GM04503 (cell line): ENCODE results near the gene SPATA3.
"Not testable (repeated sequence)": the region's sequence is repeated elsewhere in the genome, so short reads cannot be mapped to it uniquely, and the experiment has no call there.

Experiments used
- DNase-seq: peaks from one replicate; pipeline ENCODE4 v3.0.0-alpha.2; 2012; ENCODE audit warnings: low read depth

Gene SPATA3

GRCh38 chr2:230995821-230996220, at the start of gene SPATA3:
TSS of gene SPATA3 (plus strand) at chr2:230996121. CDS start at chr2:230996234, 113 bp downstream.
- no peak for DNase-seq

DNA sequence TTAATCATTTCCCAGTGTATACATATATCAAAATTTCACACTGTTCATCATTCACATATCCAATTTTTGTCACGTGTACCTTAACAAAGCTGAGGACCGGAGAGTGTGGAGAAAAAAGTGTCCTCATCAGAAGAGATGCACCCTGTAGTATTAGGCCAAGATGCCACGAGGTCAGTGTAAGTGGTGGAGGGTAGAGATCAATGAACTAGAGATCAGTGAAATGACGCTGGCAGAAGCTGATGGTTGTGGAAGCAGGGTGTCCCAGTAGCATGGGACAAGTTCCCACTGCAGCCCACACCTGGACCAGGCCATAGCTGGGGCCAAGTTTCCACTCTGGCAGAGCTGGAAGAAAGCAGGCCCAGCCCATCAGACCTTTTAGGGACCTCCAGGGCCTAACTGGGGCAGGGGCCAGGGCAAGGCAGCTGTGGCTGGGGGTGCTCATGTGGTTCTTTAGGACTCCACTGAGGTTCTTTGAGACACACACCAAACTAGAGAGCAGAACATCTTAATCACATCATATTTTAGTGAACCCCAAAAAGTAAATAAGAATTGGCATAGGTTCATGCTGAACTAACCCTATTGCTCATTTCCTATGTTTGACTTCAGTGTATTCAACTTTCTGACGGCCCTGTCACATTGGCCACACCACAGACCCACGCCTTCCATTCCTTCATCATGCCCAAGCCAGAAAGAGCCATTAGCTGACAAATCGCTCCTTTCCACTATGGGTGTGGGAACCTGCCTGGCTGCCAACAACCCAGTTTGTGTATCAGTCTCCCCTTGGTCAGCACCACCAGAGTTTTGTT, 49.3 kb upstream of the SPATA3 start:
- no peak for DNase-seq

GRCh38 chr2:230947235-230947576, 48.7 kb upstream of the SPATA3 start:
- DNase-seq: no peak

DNA sequence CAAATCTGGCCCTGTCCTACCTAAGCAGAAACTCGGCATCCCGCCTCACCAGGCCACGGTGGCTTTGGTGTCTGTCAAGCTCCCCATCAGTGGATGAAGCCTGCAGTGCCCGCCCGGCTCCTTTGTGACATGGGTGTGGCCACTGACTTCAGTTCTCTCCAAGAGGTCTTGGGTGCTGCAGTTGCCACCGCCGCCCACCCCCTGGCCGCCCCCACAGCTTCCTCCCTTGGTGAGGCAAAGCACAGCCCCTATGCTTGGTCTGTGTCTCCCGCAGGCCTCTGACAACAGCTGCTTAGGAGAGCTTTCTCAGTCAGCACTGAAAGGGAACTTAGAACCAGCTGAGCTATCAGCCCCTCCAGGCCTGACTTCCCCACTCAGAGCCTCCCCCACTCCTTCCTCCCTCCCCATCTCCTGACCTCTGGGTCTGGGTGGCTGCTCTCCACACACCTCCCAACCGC, 48.0 kb upstream of the SPATA3 start:
- no peak for DNase-seq

GRCh38 chr2:230949966-230950873, 45.7 kb upstream of the SPATA3 start:
- DNase-seq: no peak

DNA sequence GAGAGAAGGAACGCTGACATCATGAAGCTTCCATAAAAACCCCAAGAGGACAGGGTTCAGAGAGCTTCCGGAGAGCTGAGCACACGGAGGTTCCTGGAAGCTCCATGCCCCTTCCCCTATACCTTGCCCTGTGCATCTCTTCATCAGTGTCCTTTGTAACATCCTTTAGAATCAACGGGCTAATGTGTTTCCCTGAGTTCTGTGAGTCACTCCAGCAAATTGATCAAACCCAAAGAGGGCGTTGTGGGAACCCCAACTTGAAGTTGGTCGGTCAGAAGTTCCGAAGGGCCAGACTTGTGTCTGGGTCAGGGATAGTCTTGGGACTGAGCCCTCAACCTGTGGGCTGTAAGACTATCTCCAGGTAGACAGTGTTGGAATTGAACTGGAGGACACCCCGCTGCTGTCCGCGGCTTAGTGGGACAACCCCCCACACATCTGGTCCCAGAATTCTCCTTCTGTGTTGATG, 45.0 kb upstream of the SPATA3 start:
- DNase-seq: no peak

DNA sequence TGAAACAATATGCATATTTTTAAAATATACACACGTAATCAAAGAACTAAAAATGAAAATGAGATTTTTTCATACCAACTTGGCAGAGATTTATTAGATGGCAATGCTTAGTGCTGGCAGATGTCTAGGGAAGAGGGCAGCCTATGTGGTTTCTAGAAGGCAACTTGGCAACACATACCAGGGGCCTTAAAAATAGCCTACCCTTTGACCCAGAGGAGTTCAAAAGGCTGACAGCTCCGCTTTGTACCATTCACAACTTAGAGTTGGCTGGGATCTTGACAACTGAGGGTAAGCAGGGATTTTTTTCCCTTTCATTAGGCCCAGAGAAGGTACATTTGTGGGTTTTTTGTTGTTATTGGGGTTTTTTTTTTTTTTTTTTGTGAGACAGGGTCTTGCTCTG, 44.5 kb upstream of the SPATA3 start:
- no peak for DNase-seq

- no peak for DNase-seq
These were observed 43.5 kb upstream of the SPATA3 start for GRCh38 chr2:230952226-230952956.

DNA sequence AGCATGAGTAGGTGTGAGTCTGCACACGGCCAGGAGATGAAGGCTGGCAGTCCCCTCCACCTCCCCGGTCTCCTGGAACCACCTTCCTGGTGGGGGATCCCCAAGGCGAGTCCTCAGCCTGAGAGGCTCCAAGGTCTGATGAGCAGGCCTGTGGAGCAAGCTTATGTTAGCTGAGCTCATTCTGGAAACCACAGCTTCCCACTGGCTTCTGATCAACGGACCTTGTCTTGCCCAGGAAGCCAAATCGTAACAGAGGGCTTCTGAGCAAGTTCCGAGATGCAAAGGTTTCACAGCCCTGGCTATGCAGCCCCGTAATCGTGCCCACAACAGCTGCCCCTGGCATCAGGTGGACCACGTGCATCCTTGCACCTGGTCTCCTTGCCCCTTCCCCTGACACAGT, 42.1 kb upstream of the SPATA3 start:
- no peak for DNase-seq

DNA sequence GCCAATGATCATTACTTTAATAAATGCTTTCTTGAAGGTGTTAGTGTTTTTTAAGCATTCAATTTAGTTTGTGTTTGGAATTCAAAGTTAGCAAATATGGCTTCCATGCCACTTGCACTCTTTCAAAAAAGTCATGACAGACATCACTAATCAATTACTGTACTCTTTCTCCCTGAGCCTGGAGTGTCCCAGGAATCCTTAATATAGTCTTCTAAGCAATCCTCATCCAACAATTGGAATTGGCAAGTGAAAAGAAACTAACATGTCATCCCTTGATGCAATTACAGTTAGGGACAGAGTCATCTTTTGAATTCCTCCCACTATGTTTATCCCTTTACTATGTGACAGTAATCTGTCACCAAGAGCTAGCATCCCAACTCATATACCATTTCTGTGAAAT, 41.2 kb upstream of the SPATA3 start:
- no peak for DNase-seq

DNA sequence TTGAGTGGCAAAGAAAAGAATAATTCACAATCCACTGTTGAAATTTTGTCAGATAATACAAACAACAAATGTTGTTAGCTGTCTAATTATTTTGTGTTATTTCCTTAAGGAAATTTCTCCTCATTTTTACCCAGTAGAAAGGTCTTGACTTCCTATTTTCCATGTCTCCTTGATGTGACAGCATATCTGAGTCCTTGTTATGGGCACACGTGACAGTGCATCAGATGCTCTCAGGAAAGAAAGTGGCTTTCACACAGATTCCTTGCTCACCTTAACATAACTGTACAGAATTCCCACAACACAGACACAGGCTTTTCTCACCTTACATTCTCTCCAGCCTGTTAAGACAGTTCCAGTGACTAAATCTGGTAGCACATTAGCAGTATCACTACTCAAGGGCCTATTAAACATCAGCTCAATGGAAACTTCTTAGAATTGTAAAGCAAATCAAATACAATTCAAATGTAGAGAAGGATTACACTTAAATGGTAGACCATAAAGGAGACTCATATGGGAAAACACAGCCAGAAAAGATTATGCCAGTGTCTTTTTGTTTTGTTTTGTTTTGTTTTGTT, 40.7 kb upstream of the SPATA3 start:
- no peak for DNase-seq

DNA sequence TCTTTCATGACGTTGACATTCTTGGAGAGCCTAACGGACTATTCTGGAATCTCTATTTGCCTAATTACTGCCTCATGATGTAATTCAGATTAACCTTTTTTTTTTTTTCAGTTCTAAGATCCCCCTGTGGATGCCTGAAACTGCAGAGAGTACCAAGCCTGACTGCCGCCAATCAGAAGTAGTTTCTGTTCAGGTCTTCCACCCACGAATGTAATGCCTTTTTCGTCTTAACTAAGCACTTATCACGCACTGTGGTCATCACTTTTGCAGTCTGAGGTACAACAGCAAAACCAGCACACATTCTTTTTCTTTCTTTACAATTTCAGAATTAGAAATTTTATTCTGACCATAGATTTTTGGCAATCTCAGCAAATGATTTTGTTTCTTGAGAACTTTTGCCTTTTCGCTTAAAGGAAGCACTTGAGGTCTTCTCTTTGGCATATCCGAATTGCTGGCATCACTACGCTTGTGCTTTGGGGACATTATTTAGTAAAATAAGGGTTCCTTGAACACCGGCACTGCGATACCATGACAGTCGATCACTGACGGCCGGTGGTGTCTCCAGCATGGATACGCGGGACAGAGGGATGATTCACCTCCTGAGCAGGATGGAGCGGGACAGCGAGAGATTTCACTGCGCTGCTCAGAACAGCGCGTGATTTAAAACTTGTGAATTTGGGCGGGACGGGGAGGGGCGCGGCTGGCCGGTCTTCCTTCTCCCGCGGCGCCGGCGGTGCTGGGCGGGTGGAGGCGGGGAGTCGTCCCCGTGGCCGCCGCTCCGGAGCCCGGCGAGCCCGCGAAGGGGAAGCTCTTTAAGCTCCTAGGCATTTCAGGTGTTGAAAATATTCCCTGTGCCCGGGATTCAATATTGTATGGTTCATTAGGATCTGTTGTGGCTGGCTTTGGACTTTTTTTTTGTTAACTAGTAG, 38.8 kb upstream of the SPATA3 start:
- DNase-seq: no peak

DNA sequence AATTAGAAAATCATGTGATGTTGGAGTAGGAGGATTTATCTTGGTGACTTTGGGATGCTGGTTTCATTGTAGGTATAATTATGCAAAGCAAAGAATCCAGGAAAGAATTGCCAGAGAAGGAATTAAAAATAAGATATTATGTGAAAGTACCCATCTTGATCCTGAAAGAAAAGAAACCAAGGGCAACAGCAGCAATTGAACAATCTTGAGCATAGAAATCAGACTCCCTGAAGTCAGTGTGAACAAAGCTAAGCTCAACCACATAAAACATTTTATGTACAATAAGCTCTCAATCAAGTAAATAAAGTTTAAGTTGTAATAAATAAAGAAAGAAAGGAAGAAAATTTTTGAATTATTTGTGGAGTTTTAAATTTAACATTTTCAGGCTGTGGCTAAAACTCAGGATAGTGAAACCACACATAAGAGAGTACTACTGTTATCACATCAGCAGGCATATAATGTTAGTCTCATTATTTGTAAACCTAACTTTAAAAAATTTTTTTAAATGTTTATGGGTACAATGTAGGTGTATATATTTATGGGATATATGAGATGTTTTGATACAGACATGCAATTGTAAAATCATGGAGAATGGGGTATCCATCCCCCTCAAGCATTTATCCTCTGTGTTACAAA, 38.0 kb upstream of the SPATA3 start:
- DNase-seq: no peak

DNA sequence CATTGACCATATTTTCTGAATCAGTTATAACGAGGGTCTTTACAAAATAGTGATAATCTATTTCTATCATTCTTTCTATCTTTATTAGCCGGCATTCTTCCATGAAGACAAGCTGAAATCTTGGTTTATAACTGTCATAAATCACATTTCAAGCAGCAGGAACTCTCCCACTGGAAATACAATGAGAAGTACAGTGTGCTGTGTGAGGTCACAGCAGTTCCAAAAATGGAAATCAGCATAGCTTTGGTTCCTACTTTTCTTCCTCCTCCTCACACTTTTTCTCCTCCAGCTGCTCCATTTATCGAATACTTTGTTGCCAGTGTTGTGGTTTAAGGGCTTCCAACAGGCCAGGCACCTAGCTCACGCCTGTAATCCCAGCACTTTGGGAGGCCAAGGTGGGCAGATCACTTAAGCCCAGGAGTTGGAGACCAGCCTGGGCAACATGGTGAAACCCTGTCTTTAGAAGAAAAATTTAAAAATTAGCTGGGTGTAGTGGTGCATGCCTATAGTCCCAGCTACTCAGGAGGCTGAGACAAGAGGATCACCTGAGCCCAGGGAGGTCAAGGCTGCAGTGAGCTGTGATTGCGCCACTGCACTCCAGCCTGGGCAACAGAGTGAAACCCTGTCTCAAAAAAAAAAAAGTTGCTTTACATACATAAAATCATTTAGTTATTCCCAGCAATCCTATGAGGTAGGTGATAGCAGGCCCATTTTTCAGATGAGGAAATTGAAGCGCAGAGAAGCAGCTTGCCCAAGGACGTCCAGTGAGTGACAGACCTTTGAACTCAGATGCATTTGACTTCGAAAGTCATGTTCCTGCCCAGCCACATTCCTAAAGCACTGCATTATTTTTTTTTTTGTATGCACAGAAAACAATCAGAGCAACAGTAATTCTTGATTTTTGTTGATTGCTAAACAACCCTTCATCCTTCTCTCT, 36.8 kb upstream of the SPATA3 start:
- DNase-seq: no peak

- no peak for DNase-seq
These were observed 35.9 kb upstream of the SPATA3 start for GRCh38 chr2:230960026-230960425.

GRCh38 chr2:230961091-230961491, 34.8 kb upstream of the SPATA3 start:
- no peak for DNase-seq

GRCh38 chr2:230964136-230964730, 31.7 kb upstream of the SPATA3 start:
- no peak for DNase-seq

DNA sequence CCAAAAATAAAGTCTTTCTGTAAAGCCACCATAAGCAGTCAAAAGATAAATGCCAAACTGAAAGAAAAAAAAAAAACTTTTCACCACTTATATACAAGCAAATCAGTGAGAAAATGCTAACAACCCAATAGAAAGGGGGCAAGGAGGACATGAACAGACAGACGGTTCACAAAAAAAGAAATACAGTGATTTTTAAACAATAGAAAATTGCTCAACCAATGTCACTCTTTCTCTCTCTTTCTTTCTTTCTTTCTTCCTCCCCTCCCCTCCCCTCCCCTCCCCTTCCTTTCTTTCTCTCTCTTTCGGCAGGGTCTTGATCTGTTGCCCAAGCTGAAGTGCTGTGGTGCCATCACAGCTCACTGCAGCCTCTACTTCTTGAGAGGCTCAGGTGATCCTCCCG, 28.8 kb upstream of the SPATA3 start:
- no peak for DNase-seq

DNA sequence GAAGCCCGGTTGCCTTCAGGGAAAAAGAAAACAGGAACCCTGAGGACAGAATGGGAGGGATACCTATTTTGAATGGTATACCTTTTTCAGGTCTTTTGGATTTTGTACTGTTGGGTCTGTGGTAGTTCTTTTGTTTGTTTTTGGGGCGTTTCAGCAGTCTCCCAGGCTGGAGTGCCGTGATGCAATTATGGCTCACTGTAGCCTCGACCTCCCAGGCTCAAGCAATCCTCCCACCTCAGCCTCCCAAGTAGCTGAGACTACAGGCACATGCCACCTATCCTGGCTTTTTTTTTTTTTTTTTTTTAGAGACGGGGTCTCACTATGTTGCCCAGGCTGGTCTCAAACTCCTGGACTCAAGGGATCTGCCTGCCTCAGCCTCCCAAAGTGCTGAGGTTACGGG, 27.6 kb upstream of the SPATA3 start:
- DNase-seq: not testable (repeated sequence)
